ENCODE data around the gene TMEM271.
"Not testable (repeated sequence)": the region's sequence is repeated elsewhere in the genome, so short reads cannot be mapped to it uniquely, and the experiment has no call there.

The TMEM271 gene

GRCh38 chr4:561426-561825 is 14.7 kb downstream of the TMEM271 start:
- no peak for DNase-seq (ENCODE audit: low spot score)

DNA sequence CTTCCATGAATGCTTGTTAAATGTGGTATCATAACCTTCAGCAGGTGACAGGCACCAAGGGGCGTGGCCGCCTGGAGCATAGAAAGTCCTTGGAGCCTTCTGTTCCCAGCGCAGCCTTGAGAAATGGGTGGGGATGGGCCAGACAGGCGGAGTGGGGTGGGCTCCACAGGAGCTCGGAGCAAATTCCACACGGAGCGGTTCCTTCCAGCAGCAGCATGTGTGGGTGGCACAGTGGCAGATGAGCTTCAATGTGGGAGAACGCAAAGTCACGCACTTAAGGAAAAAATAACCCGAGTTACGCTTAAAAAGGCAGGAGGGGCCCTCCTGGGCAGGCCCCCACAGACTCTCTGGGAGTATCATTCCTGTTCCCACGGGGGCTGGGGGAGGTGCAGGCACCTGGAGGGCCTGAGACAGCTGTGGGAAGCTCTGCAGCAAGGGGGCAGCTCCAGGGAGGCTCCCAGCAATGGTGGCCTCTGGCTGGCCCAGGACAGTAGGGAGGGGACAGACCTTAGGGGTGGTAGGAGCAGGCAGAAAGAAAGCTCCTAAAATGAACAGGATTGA is 15.3 kb downstream of the TMEM271 start:
- no peak for DNase-seq (ENCODE audit: low spot score)

- no peak for DNase-seq (ENCODE audit: low spot score)
Measured at GRCh38 chr4:560061-560460, 16.0 kb downstream of the TMEM271 start.

DNA sequence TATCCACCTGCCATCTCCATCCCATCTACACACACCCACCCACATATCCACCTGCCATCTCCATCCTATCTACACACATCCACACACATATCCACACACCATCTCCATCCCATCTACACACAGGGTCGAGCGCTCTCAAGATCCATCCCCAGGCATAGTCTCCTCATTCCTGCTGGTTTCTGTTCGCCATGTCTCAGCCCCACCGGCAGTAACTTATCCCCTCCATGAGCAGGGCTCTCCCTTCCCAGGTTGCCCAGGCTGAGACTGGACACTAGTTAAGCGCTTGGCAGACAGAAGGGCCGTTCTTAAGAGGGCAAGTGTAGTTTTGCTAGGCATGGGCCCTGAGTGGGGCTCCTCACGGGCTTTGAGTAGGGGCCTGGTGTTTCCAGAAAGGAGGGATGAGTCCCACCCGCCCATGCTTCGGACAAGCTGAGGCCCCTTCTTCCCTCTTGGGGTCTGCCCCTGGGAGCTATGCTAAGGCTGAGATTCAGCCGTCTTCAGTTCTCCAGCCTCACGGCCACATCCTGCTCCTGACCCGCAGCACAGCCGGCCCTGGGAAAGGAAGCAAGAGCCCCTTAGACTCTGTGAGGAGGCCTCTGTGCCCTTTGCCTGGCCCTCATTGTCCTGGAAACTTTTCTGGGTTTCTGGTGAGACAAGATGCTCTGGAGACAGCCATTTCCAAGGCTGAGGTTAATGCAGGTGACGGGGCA is 20.4 kb downstream of the TMEM271 start:
- DNase-seq (ENCODE audit: low spot score): no peak

DNA sequence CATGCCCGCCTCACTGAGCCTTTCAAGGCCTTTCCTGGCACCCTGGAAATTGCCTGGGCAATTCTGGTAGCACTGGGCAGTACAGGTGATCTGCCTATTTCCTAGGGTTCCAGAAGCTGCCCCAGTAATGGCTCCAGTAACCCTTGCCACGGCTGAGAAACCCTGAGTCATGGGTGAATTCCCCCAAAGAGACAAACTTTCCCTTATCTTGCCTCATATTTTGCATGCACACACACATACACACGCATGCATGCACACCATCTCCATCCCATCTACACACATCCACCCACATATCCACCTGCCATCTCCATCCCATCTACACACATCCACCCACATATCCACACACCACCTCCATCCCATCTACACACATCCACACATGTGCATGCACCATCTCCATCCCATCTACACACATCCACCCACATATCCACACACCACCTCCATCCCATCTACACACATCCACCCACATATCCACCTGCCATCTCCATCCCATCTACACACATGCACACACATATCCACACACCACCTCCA is 21.2 kb downstream of the TMEM271 start:
- not testable (repeated sequence) for DNase-seq (ENCODE audit: low spot score)

DNA sequence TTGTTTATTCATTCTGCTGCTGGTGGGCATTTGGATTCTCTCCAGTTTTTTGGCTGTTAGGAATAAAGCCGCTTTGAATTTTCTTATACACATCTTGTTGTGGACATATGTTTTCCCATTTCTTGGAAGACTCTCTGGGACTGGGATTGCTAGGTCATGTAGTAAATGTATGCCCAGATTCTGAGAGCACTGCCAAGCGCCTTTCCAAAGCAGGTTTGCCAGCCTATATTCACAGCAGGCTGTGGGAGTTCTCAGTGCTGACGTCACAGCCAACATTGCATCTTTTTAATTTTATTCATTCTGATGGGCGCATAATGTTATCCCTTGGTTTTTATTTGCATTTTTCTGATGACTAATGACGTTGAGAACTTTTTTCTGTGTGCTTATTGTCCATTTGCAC is 24.1 kb downstream of the TMEM271 start:
- no peak for DNase-seq (ENCODE audit: low spot score)

DNA sequence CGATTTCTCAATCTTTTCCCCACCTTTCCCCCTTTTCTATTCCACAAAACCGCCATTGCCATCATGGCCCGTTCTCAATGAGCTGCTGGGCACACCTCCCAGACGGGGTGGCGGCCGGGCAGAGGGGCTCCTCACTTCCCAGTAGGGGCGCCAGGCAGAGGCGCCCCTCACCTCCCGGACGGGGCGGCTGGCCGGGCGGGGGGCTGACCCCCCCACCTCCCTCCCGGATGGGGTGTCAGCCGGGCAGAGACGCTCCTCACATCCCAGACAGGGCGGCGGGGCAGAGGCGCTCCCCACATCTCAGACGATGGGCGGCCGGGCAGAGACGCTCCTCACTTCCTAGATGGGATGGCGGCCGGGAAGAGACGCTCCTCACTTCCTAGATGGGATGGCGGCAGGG is 25.8 kb downstream of the TMEM271 start:
- DNase-seq (ENCODE audit: low spot score): not testable (repeated sequence)

GRCh38 chr4:548976-549375 is 27.1 kb downstream of the TMEM271 start:
- no peak for DNase-seq (ENCODE audit: low spot score)

DNA sequence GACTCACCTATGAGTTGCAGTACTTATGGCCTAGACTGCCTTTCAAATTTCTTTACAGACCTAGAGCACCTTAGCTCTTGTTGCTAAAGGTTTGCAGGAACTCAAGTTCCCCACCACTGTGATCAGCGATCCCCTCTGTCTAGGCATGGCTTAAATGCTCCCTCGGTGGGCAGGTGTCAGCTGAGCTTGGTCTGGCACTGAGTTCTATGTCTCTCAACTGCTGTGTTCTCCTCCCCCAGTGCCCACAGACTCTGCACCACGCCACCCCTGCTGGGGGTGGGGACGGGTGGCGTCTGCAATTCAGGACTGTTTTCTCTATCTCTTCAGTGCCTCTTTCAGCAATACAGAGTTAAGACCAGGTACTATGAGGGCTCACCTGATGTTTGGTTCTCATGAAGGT is 30.5 kb downstream of the TMEM271 start:
- DNase-seq (ENCODE audit: low spot score): no peak

GRCh38 chr4:544386-545105 is 31.5 kb downstream of the TMEM271 start:
- DNase-seq (ENCODE audit: low spot score): no peak

- DNase-seq (ENCODE audit: low spot score): no peak
Measured at GRCh38 chr4:541271-541670, 34.8 kb downstream of the TMEM271 start.

DNA sequence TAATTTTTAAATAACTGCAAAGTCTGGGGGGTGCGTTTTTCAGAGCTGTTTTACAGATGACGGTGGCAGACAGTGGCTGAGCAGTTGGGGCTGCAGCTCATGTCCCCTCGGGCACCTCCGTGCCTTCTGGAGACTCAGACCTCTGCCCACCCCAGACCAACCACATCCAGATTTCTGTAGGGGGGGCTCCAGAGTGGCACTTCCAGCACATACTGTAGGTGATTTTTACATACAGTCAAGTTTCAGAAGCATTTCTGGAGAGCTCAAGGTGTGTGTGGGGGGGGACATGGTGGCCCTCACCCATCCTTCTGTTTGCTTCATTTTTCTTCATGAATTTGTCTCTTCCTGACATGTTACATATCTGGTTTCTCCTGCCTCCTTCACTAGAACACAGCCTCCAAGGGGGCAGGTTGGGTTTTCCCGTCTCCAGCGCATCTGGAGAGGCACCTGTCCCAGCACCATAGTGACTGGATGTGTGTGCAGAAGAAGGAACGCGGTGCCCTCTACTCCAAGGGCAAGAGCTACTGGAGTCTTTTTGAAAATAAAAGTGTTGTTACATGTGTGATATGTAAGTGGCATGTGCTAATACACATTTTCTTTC is 37.5 kb downstream of the TMEM271 start:
- no peak for DNase-seq (ENCODE audit: low spot score)

GRCh38 chr4:537436-538264 is 38.4 kb downstream of the TMEM271 start:
- no peak for DNase-seq (ENCODE audit: low spot score)

- no peak for DNase-seq (ENCODE audit: low spot score)
Measured at GRCh38 chr4:536351-536972, 39.6 kb downstream of the TMEM271 start.

- no peak for DNase-seq (ENCODE audit: low spot score)
Measured at GRCh38 chr4:535924-536281, 40.2 kb downstream of the TMEM271 start.

- DNase-seq (ENCODE audit: low spot score): no peak
Measured at GRCh38 chr4:535181-535923, 40.7 kb downstream of the TMEM271 start.

- no peak for DNase-seq (ENCODE audit: low spot score)
Measured at GRCh38 chr4:534576-535151, 41.4 kb downstream of the TMEM271 start.

- no peak for DNase-seq (ENCODE audit: low spot score)
Measured at GRCh38 chr4:534101-534575, 42.0 kb downstream of the TMEM271 start.

DNA sequence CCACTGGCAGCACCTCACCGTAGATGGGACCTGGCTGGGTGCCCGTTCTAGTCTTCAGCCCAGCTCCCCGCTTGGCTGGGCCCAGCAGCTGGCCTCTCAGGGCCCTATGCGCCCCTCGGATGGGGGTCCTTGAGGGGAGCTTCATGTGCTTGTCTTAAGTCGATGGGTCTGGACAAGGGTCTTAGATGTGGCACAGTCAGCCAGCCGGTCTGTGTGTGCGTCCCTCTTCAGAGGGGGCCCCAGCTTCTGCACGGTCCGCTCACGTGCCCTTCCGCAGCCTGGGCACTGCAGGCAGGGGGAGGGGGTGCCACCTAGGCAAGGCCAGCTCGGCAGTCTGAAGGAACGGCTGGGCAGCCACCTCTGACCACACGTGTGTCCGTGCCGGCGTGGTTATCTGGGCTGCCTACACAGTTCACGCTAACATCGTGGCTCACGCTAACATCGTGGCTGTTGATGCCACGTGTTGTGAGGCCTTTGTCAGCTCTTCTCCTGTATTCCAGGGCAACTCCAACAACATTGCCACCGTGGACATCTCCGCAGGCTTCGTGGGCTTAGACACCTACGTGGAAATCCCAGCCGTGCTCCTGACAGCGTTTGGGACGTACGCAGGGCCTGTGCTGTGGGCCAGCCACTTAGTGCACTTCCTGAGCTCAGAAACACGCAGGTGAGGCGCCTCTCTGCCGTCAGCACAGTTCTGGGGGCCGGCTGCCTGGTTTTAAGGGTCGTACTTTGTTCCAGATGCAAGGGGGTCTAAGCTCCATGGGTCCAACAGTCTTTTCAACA is 42.6 kb downstream of the TMEM271 start:
- DNase-seq (ENCODE audit: low spot score): no peak

Data from AG08395 (cell line).